GM18519 (cell line): Measurements from ENCODE around the gene AUTS2.
"Not testable (repeated sequence)": the region's sequence is repeated elsewhere in the genome, so short reads cannot be mapped to it uniquely, and the experiment has no call there.

Experiments
- ATAC-seq: cut with Tn5 transposase; IDR thresholded peaks from one replicate; pipeline ENCODE4 v1.9.1; 2021; ENCODE audit warnings: mild to moderate bottlenecking, moderate library complexity; ENCODE audit not compliant: unreplicated experiment, low FRiP score

The AUTS2 gene

GRCh38 chr7:70822490-70822889 lies 1224.2 kb downstream of the AUTS2 start:
- ATAC-seq: not testable (repeated sequence)

GRCh38 chr7:70829221-70830059 lies 1231.2 kb downstream of the AUTS2 start:
- no peak for ATAC-seq

GRCh38 chr7:70830060-70830395 lies 1231.8 kb downstream of the AUTS2 start:
- ATAC-seq: no peak

- ATAC-seq: no peak
Measured at GRCh38 chr7:70830426-70830825, 1232.2 kb downstream of the AUTS2 start.

- no peak for ATAC-seq
Measured at GRCh38 chr7:70833726-70834125, 1235.5 kb downstream of the AUTS2 start.

- ATAC-seq: no peak
Measured at GRCh38 chr7:70834424-70834823, 1236.1 kb downstream of the AUTS2 start.

- no peak for ATAC-seq
Measured at GRCh38 chr7:70835658-70836057, 1237.4 kb downstream of the AUTS2 start.

- ATAC-seq: no peak
Measured at GRCh38 chr7:70836279-70836678, 1238.0 kb downstream of the AUTS2 start.

- no peak for ATAC-seq
Measured at GRCh38 chr7:70836946-70837345, 1238.7 kb downstream of the AUTS2 start.

GRCh38 chr7:70837589-70837988 lies 1239.3 kb downstream of the AUTS2 start:
- no peak for ATAC-seq

GRCh38 chr7:70838292-70838907 lies 1240.1 kb downstream of the AUTS2 start:
- ATAC-seq: no peak
